ENCODE data around the gene CASP10. TPM values are rescaled to one million over a fixed set of nuclear protein-coding genes. Genes with fewer than 3 reads are reported as not detected.
"Not testable (repeated sequence)": the region's sequence is repeated elsewhere in the genome, so short reads cannot be mapped to it uniquely, and the experiment has no call there.

The CASP10 gene
- total RNA-seq: 1.5 and 2.5 TPM in 2 replicates

- Histone ChIP-seq H3K36me3 (ENCODE audit: control insufficient read depth, insufficient read depth, low read length) (no peaks in the 10 kb centered on the region), H3K27me3 (ENCODE audit: control insufficient read depth, insufficient read depth, low read length) (no peaks in the 10 kb centered on the region), H3K4me3 (ENCODE audit: low read depth, low read length) (peak within 1 kb of the TSS; percentile 5)
- peak; percentile 29 for DNase-seq (ENCODE audit: low read depth)
- TF ChIP-seq, protein P1, sequence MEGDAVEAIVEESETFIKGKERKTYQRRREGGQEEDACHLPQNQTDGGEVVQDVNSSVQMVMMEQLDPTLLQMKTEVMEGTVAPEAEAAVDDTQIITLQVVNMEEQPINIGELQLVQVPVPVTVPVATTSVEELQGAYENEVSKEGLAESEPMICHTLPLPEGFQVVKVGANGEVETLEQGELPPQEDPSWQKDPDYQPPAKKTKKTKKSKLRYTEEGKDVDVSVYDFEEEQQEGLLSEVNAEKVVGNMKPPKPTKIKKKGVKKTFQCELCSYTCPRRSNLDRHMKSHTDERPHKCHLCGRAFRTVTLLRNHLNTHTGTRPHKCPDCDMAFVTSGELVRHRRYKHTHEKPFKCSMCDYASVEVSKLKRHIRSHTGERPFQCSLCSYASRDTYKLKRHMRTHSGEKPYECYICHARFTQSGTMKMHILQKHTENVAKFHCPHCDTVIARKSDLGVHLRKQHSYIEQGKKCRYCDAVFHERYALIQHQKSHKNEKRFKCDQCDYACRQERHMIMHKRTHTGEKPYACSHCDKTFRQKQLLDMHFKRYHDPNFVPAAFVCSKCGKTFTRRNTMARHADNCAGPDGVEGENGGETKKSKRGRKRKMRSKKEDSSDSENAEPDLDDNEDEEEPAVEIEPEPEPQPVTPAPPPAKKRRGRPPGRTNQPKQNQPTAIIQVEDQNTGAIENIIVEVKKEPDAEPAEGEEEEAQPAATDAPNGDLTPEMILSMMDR (IDR thresholded peaks at IDR 0.05; ENCODE audit: insufficient read depth, low read length, poor library complexity, severe bottlenecking): peak; percentile 30
Measured at GRCh38 chr2:201182650-201183364, at the start of gene CASP10. Gene CASP10, plus strand, starts transcription at chr2:201183141. Its CDS starts 2,637 bp downstream, at chr2:201185778.

- H3K4me3 ChIP-seq (ENCODE audit: low read depth, low read length): no peak overlapping the region
- TF ChIP-seq, protein P1 (IDR thresholded peaks at IDR 0.05; ENCODE audit: insufficient read depth, low read length, poor library complexity, severe bottlenecking): no peak
- H3K27me3 ChIP-seq (ENCODE audit: control insufficient read depth, insufficient read depth, low read length): no peaks in the 10 kb centered on the region
- H3K36me3 ChIP-seq (ENCODE audit: control insufficient read depth, insufficient read depth, low read length): peaks cover 6% of the 10 kb centered on the region
- no peak for DNase-seq (ENCODE audit: low read depth)
Measured at GRCh38 chr2:201135386-201135785, 47.6 kb upstream of the CASP10 start.

GRCh38 chr2:201136889-201137321, 46.0 kb upstream of the CASP10 start:
- TF ChIP-seq, protein P1 (IDR thresholded peaks at IDR 0.05; ENCODE audit: insufficient read depth, low read length, poor library complexity, severe bottlenecking): no peak
- Histone ChIP-seq H3K27me3 (ENCODE audit: control insufficient read depth, insufficient read depth, low read length) (no peaks in the 10 kb centered on the region), H3K4me3 (ENCODE audit: low read depth, low read length) (no peak overlapping the region), H3K36me3 (ENCODE audit: control insufficient read depth, insufficient read depth, low read length) (peaks cover 6% of the 10 kb centered on the region)
- no peak for DNase-seq (ENCODE audit: low read depth)

- H3K27me3 ChIP-seq (ENCODE audit: control insufficient read depth, insufficient read depth, low read length): no peaks in the 10 kb centered on the region
Measured at GRCh38 chr2:201137505-201138400, 45.2 kb upstream of the CASP10 start.

GRCh38 chr2:201138401-201138970, 44.5 kb upstream of the CASP10 start:
- DNase-seq (ENCODE audit: low read depth): no peak
- TF ChIP-seq, protein P1 (IDR thresholded peaks at IDR 0.05; ENCODE audit: insufficient read depth, low read length, poor library complexity, severe bottlenecking): no peak

More at GRCh38 chr2:201137505-201138400, 45.2 kb upstream of the CASP10 start:
- Histone ChIP-seq H3K4me3 (ENCODE audit: low read depth, low read length) (no peak overlapping the region), H3K36me3 (ENCODE audit: control insufficient read depth, insufficient read depth, low read length) (peaks cover 6% of the 10 kb centered on the region)
- no peak for DNase-seq (ENCODE audit: low read depth)
- TF ChIP-seq, protein P1 (IDR thresholded peaks at IDR 0.05; ENCODE audit: insufficient read depth, low read length, poor library complexity, severe bottlenecking): no peak

DNA sequence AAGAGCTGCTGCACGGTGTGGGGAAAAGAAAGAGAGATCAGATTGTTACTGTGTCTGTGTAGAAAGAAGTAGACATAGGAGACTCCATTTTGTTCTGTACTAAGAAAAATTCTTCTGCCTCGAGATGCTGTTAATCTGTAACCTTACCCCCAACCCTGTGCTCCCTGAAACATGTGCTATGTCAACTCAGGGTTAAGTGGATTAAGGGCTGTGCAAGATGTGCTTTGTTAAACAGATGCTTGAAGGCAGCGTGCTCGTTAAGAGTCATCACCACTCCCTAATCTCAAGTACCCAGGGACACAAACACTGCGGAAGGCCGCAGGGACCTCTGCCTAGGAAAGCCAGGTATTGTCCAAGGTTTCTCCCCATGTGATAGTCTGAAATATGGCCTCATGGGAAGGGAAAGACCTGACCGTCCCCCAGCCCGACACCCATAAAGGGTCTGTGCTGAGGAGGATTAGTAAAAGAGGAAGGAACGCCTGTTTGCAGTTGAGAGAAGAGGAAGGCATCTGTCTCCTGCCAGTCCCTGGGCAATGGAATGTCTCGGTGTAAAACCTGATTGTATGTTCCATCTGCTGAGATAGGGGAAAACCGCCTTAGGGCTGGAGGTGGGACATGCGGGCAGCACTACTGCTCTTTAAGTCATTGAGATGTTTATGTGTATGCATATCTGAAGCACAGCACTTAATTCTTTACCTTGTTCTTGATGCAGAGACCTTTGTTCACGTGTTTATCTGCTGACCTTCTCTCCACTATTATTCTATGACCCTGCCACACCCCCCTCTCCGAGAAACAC, 43.8 kb upstream of the CASP10 start:
- not testable (repeated sequence) for DNase-seq (ENCODE audit: low read depth); H3K27me3 ChIP-seq (ENCODE audit: control insufficient read depth, insufficient read depth, low read length); H3K4me3 ChIP-seq (ENCODE audit: low read depth, low read length); H3K36me3 ChIP-seq (ENCODE audit: control insufficient read depth, insufficient read depth, low read length)

More at GRCh38 chr2:201138401-201138970, 44.5 kb upstream of the CASP10 start:
- no peak overlapping the region for H3K4me3 ChIP-seq (ENCODE audit: low read depth, low read length)
- H3K36me3 ChIP-seq (ENCODE audit: control insufficient read depth, insufficient read depth, low read length): peaks cover 6% of the 10 kb centered on the region
- H3K27me3 ChIP-seq (ENCODE audit: control insufficient read depth, insufficient read depth, low read length): no peaks in the 10 kb centered on the region

Measured in kidney epithelial cell (primary cell).